Adrenal gland (tissue), 12 donors: Measurements from ENCODE around the gene ARHGAP22. TPM values are rescaled to one million over a fixed set of nuclear protein-coding genes. Genes with fewer than 3 reads are reported as not detected.

Experiments
- DNase-seq, 7 donors: peaks; one replicate each; pipeline ENCODE4 v3.0.0-alpha.2; 2019 to 2020
- H3K27ac ChIP-seq, 5 donors: fragments of 200-600 bp; sonication (generic) in 4 of 5; 1 replicate in 3 of 5; 2 replicates in 2 of 5; pipeline versions ENCODE4 v1.5.1 to v1.8.0; 2016 to 2020; ENCODE audit warnings: mild to moderate bottlenecking in 1 of 5
- H3K27me3 ChIP-seq: fragments of 200-600 bp; 2 replicates; pipeline ENCODE4 v1.8.0; 2021
- H3K36me3 ChIP-seq, 2 donors: fragments of 200-600 bp; replicated peaks in 1 of 2; 1 replicate in 1 of 2; 2 replicates in 1 of 2; pipeline versions ENCODE4 v1.5.1 to v1.8.0; 2018 to 2022
- H3K4me1 ChIP-seq, 2 donors: fragments of 200-600 bp; replicated peaks in 1 of 2; 1 replicate in 1 of 2; 2 replicates in 1 of 2; pipeline versions ENCODE4 v1.5.1 to v1.8.0; 2018 to 2021
- H3K4me3 ChIP-seq, 4 donors: fragments of 200-600 bp; sonication (generic) in 3 of 4; one replicate each; pipeline ENCODE4 v1.5.1; 2016 to 2018
- H3K9me3 ChIP-seq, 3 donors: fragments of 200-600 bp; sonication (generic) in 1 of 3; replicated peaks in 1 of 3; 1 replicate in 2 of 3; 2 replicates in 1 of 3; pipeline versions ENCODE4 v1.5.1 to v1.8.0; 2016 to 2021
- POLR2A ChIP-seq, 2 donors: fragments of 450-650 bp; IDR thresholded peaks; one replicate each; pipeline ENCODE4 v1.6.1; 2017; ENCODE audit warnings: antibody characterized with exemption in 2 of 2, mild to moderate bottlenecking in 2 of 2, moderate library complexity in 1 of 2
- WGBS, 4 donors: extraction: QIAGEN DNeasy Blood & Tissue Kit in 2 of 4; methylation state at CpG; one replicate each; pipeline versions ENCODE4 v1.1.5 to v1.1.7; 2013 to 2017; 5-methylcytosine and 5-hydroxymethylcytosine counted together
- intact Hi-C, 2 donors: fragments of 100-400 bp; cut with DNase I; formaldehyde crosslinking; loops; one replicate each; pipeline versions ENCODE4 v1.14.1 to v1.15.0; 2022 to 2023
- polyA plus RNA-seq, 3 donors: library from polyadenylated mRNA; stranded (reverse); fragments of 200-250 nt in 2 of 3; fragments of 350-450 nt in 1 of 3; fragmentation: Illumina TruSeq in 1 of 3; extraction: RNeasy Lipid Tissue Mini Kit (QIAGEN cat#74804) in 1 of 3; gene quantifications; one replicate each; pipeline ENCODE4 v1.2.3, GENCODE V29; 2013 to 2014
- total RNA-seq, 9 donors: library from RNA; depleted of rRNA in 4 of 9; stranded (reverse); fragments of >200 nt in 4 of 9; fragments of 120-200 nt in 1 of 9; fragmentation: NEBNext Ultra II Directional in 1 of 9; extraction: Animal tissue kit (Norgen Biotek cat#: 25700) in 1 of 9; gene quantifications; one replicate each; pipeline versions ENCODE4 v1.1.0 to v1.2.4, GENCODE V29; 2013 to 2023
- TF ChIP-seq, protein P1 (sequence below), 6 experiments: fragments of 450-650 bp in 4 of 6; fragments of 200-600 bp in 2 of 6; sonication (generic) in 1 of 6; IDR thresholded peaks; 1 replicate in 5 of 6; 2 replicates in 1 of 6; pipeline versions ENCODE4 v1.5.1 to v1.8.0; 2016 to 2021; ENCODE audit warnings: antibody characterized with exemption in 6 of 6, mild to moderate bottlenecking in 2 of 6, moderate library complexity in 1 of 6
- donor health status: healthy with polysubstance abuse.
- donor health status: Bipolar disorder and iron deficiency.
- donor health status: DM: yes; HTN: yes; CAD: no.
- donor health status: DM: no; HTN: no; CAD: no.
- donor health status: DM: no; HTN: no; CAD: no.
- donor health status: DM: yes; HTN: yes; CAD: no.

Gene ARHGAP22
- total and polyA plus RNA-seq, 12 donors, result 0.91 to 11.6 (median 4.6) TPM

DNA sequence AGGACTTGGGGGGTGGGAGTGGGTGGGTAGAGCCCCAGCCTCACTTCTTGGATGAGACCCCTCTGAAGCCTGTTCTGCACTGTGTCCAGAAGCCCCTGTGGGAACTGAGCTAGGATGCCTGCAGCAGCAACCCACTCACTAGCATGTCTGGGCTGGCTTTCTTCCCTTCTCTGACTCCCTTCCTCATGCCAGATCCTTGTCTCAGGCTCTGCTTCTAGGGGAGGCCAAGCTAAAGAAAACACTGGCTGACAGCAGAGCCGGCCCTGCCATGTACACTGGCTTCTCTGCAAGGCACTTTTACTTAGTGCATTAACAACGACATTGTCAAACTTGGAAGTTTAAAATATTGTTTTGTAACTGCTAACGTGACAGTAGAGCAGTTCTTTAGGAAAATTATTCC lies 50.2 kb downstream of the ARHGAP22 start:
- 71 to 82% (median 79%) methylated on average over 3 of the region's 3 CpGs for WGBS, 4 donors
- H3K27ac ChIP-seq, result no peak overlapping the region

DNA sequence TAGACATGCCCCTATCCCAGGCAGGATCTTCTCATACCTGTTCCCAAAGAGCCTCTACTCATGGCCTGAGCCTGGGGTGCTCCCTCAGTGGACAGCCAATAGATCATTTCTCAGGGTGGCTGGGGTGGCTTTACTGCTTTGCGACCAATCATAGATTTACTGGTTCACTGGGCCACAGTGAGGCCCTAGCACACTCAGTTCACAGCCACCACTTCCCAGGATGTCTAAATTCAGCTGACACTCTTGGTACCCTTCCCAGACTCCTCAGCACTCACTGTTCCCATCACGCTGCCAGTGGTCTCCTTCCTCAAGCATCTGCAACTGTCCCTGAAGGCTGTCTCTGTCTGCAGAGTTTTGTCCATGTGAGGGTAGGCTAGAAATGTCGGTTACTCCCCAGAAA lies 50.6 kb downstream of the ARHGAP22 start:
- WGBS, 4 donors, result 81 to 91% (median 88%) methylated on average over 3 of the region's 3 CpGs
- intact Hi-C loops, result loop anchor here (5.0 kb wide), 2 partner anchors 98 to 103 kb away; no protein-coding TSS in a partner anchor
- Histone ChIP-seq H3K4me1 (no peaks in the 10 kb centered on the region), H3K36me3 (no peaks in the 10 kb centered on the region), H3K9me3 (no peaks in the 10 kb centered on the region), H3K4me3 (no peak overlapping the region), H3K27ac (no peak overlapping the region), H3K27me3 (no peaks in the 10 kb centered on the region)
- no peak for DNase-seq
- TF ChIP-seq POLR2A (IDR thresholded peaks at IDR 0.05), result no peak
- TF ChIP-seq, protein P1, sequence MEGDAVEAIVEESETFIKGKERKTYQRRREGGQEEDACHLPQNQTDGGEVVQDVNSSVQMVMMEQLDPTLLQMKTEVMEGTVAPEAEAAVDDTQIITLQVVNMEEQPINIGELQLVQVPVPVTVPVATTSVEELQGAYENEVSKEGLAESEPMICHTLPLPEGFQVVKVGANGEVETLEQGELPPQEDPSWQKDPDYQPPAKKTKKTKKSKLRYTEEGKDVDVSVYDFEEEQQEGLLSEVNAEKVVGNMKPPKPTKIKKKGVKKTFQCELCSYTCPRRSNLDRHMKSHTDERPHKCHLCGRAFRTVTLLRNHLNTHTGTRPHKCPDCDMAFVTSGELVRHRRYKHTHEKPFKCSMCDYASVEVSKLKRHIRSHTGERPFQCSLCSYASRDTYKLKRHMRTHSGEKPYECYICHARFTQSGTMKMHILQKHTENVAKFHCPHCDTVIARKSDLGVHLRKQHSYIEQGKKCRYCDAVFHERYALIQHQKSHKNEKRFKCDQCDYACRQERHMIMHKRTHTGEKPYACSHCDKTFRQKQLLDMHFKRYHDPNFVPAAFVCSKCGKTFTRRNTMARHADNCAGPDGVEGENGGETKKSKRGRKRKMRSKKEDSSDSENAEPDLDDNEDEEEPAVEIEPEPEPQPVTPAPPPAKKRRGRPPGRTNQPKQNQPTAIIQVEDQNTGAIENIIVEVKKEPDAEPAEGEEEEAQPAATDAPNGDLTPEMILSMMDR (IDR thresholded peaks at IDR 0.05), result no peak

More for the DNA sequence above, 50.2 kb downstream of the ARHGAP22 start:
- no peaks in the 10 kb centered on the region for H3K4me1 ChIP-seq
- H3K9me3 ChIP-seq, result no peaks in the 10 kb centered on the region
- H3K4me3 ChIP-seq, result no peak overlapping the region
- no peak for DNase-seq
- TF ChIP-seq, protein P1 (IDR thresholded peaks at IDR 0.05), result no peak
- no peak for TF ChIP-seq POLR2A (IDR thresholded peaks at IDR 0.05)
- no peaks in the 10 kb centered on the region for H3K27me3 ChIP-seq
- no peaks in the 10 kb centered on the region for H3K36me3 ChIP-seq
- intact Hi-C loops, result loop anchor here (5.0 kb wide), 2 partner anchors 98 to 103 kb away; no protein-coding TSS in a partner anchor

DNA sequence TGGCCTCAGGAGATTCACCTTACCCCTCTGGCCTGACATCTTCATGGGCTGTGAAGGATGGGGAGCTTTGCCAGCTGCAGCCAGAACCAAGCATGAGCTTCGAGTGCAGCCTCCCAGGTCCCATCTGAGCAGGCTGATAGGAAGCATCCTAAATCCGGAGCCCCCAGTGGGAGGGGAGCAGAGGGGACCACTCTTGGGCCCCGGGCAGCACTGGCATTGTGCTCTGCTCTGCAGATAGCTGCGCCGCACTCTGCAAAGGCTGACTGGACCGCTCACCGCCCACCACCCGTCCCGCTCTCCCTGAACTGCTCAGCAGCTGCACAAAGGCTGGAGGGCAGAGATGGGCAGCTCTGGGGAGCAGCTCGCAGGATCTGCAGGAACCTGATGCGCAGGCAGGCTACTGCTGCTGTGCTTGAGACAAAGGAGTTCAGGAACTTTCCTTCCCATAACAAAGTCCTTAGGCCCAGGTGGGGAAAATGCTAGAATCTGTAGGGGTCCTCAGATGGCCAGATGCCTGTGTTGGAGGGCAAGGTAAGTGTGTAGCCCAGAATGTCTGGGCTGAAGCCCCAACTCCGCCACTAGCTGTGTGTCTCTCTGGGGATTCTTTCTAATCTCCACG lies 51.8 kb downstream of the ARHGAP22 start:
- Histone ChIP-seq H3K36me3 (no peaks in the 10 kb centered on the region), H3K4me3 (no peak overlapping the region), H3K9me3 (no peaks in the 10 kb centered on the region), H3K4me1 (no peaks in the 10 kb centered on the region), H3K27ac (no peak overlapping the region), H3K27me3 (no peaks in the 10 kb centered on the region)
- no peak for DNase-seq
- TF ChIP-seq, protein P1 (IDR thresholded peaks at IDR 0.05), result no peak
- TF ChIP-seq POLR2A (IDR thresholded peaks at IDR 0.05), result no peak
- 85 to 90% (median 90%) methylated on average over 2 to 13 of the region's 13 CpGs for WGBS, 4 donors
- intact Hi-C loops, result loop anchor here (5.0 kb wide), 2 partner anchors 99 to 104 kb away; no protein-coding TSS in a partner anchor

DNA sequence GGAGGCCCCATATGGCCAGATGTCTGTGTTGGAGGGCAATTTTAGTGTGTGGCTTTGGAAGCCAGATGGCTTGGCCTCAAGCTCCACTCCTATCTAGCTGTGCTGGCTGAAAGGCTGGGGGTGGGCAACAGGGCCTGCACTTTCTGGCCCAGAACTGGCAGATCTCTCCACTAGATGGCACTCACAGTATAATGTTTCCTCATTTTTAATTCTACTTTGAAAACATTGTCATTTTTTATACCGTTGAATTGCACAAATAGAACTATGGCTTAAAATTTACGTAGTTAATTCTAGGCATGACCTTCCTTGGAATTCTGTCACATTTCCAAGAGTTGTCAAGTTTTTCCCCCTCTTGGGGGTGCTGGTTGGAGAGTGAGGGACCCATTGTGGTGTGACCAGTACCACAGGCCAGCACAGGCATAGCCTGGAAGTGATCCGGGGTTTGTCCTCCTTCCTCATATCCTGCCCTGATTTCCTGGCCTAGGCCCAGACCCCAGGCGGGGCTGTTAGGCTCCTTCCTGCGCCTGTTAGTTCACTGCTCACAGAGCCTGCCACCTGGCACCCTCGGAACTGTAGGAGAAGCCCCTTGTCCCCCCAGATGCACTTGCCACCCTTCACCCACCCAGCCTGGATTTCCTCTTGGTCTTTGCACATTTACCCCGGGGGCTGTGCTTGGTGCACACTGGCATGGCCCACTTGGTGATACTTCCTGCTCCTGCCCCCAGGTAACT lies 52.8 kb downstream of the ARHGAP22 start:
- Histone ChIP-seq H3K27me3 (no peaks in the 10 kb centered on the region), H3K9me3 (no peaks in the 10 kb centered on the region), H3K4me1 (no peaks in the 10 kb centered on the region), H3K27ac (no peak overlapping the region), H3K36me3 (no peaks in the 10 kb centered on the region), H3K4me3 (no peak overlapping the region)
- WGBS, 4 donors, result 38 to 50% (median 45%) methylated on average over 7 of the region's 7 CpGs
- DNase-seq, result peak; percentile 25 to 69 (median 32)
- TF ChIP-seq POLR2A (IDR thresholded peaks at IDR 0.05), result no peak
- TF ChIP-seq, protein P1 (IDR thresholded peaks at IDR 0.05), result peak; percentile 51 to 77 (median 65)
- intact Hi-C loops, result loop anchor here (5.0 kb wide), 2 partner anchors 100 to 105 kb away; no protein-coding TSS in a partner anchor
